Liver (tissue), 9 donors: Measurements from ENCODE around the gene IQCK. TPM values are rescaled to one million over a fixed set of nuclear protein-coding genes. Genes with fewer than 3 reads are reported as not detected.

ENCODE experiments used
- DNase-seq: peaks from one replicate; pipeline ENCODE4 v3.0.0-alpha.2; 2017; ENCODE audit warnings: low spot score
- H3K27ac ChIP-seq, 2 donors: one replicate each; pipeline ENCODE4 v1.7.0; 2013; ENCODE audit warnings: inconsistent platforms in 2 of 2, low read length in 2 of 2, control low read depth in 1 of 2, low read depth in 1 of 2, mild to moderate bottlenecking in 1 of 2
- H3K27me3 ChIP-seq, 4 donors: one replicate each; pipeline versions ENCODE4 v1.6.1 to v1.7.0; 2013; ENCODE audit warnings: low read length in 3 of 4, inconsistent platforms in 1 of 4, mild to moderate bottlenecking in 1 of 4, moderate library complexity in 1 of 4; ENCODE audit not compliant: control insufficient read depth in 4 of 4, insufficient read depth in 4 of 4
- H3K36me3 ChIP-seq, 4 donors: one replicate each; pipeline versions ENCODE4 v1.6.1 to v1.7.0; 2013; ENCODE audit warnings: low read length in 3 of 4, mild to moderate bottlenecking in 3 of 4, low read depth in 1 of 4, moderate library complexity in 1 of 4; ENCODE audit not compliant: control insufficient read depth in 4 of 4, insufficient read depth in 3 of 4
- H3K4me1 ChIP-seq, 4 donors: one replicate each; pipeline versions ENCODE4 v1.6.1 to v1.7.0; 2013; ENCODE audit warnings: low read length in 3 of 4, mild to moderate bottlenecking in 3 of 4, moderate library complexity in 1 of 4; ENCODE audit not compliant: control insufficient read depth in 4 of 4, insufficient read depth in 4 of 4
- H3K4me3 ChIP-seq, 3 donors: one replicate each; pipeline versions ENCODE4 v1.6.1 to v1.7.0; 2013; ENCODE audit warnings: low read length in 3 of 3, control low read depth in 1 of 3, low read depth in 1 of 3, mild to moderate bottlenecking in 1 of 3
- H3K9ac ChIP-seq, 2 donors: one replicate each; pipeline ENCODE4 v1.7.0; 2013; ENCODE audit warnings: low read length in 2 of 2, mild to moderate bottlenecking in 2 of 2, moderate library complexity in 2 of 2, control low read depth in 1 of 2, low read depth in 1 of 2
- H3K9me3 ChIP-seq, 4 donors: one replicate each; pipeline versions ENCODE4 v1.6.1 to v1.7.0; 2013; ENCODE audit warnings: low read length in 3 of 4; ENCODE audit not compliant: control insufficient read depth in 4 of 4
- ATF3 ChIP-seq: IDR thresholded peaks from 2 replicates; pipeline ENCODE4 v1.6.1; 2016; ENCODE audit warnings: antibody characterized with exemption
- EGR1 ChIP-seq, 2 donors: IDR thresholded peaks; 2 replicates each; pipeline ENCODE4 v1.6.1; 2016 to 2018; ENCODE audit warnings: antibody characterized with exemption in 2 of 2, low read depth in 2 of 2
- FOXA2 ChIP-seq: IDR thresholded peaks from 2 replicates; pipeline ENCODE4 v1.6.1; 2016; ENCODE audit warnings: antibody characterized with exemption
- GABPA ChIP-seq, 2 donors: IDR thresholded peaks in 1 of 2; conservative IDR thresholded peaks in 1 of 2; 2 replicates each; pipeline ENCODE4 v1.6.1; 2016; ENCODE audit warnings: antibody characterized with exemption in 2 of 2, mild to moderate bottlenecking in 1 of 2, moderate library complexity in 1 of 2
- HNF4G ChIP-seq: IDR thresholded peaks from 2 replicates; pipeline ENCODE4 v1.6.1; 2016; ENCODE audit warnings: antibody characterized with exemption
- RAD21 ChIP-seq, 2 donors: IDR thresholded peaks; 2 replicates each; pipeline ENCODE4 v1.6.1; 2016; ENCODE audit warnings: antibody characterized with exemption in 2 of 2, mild to moderate bottlenecking in 2 of 2
- RXRA ChIP-seq, 2 donors: IDR thresholded peaks; 2 replicates each; pipeline ENCODE4 v1.6.1; 2017 to 2018; ENCODE audit warnings: antibody characterized with exemption in 2 of 2, mild to moderate bottlenecking in 1 of 2
- TAF1 ChIP-seq: conservative IDR thresholded peaks from 2 replicates; pipeline ENCODE4 v1.6.1; 2016; ENCODE audit warnings: antibody characterized with exemption, mild to moderate bottlenecking
- YY1 ChIP-seq: IDR thresholded peaks from 2 replicates; pipeline ENCODE4 v1.6.1; 2016; ENCODE audit warnings: antibody characterized with exemption, mild to moderate bottlenecking
- ZBTB33 ChIP-seq: IDR thresholded peaks from 2 replicates; pipeline ENCODE4 v1.6.1; 2016; ENCODE audit warnings: antibody characterized with exemption
- WGBS: extraction: QIAGEN DNeasy Blood & Tissue Kit; methylation state at CpG from one replicate; pipeline ENCODE4 v1.1.7; 2013; 5-methylcytosine and 5-hydroxymethylcytosine counted together
- polyA plus RNA-seq, 2 donors: library from polyadenylated mRNA; stranded (reverse) in 1 of 2; unstranded in 1 of 2; fragments of 200-250 nt in 1 of 2; fragments of >200 nt in 1 of 2; fragmentation: Nextera tagmentation in 1 of 2; extraction: Ambion mirVana in 1 of 2; gene quantifications; one replicate each; pipeline versions ENCODE4 v1.2.1 to v1.2.3, GENCODE V29; 2013 to 2015
- total RNA-seq, 2 donors: library from RNA; depleted of rRNA; stranded (reverse); fragments of >200 nt; gene quantifications; one replicate each; pipeline ENCODE4 v1.2.3, GENCODE V29; 2014
- donor health status: healthy.
- donor health status: healthy.
- donor health status: healthy.
- donor health status: healthy.
- donor health status: healthy.

IQCK gene
- total and polyA plus RNA-seq, 4 donors = 2.1 to 4.4 (median 2.9) TPM

- 89% methylated on average over 3 of the region's 3 CpGs for WGBS
- H3K9me3 ChIP-seq = peaks cover 0 to 4% (median 0%) of the 10 kb centered on the region in 4 donors
- no peak overlapping the region for H3K9ac ChIP-seq
- no peak for DNase-seq
- H3K27ac ChIP-seq = no peak overlapping the region
- no peaks in the 10 kb centered on the region for H3K27me3 ChIP-seq
- TF ChIP-seq YY1 (no peak), RXRA (IDR thresholded peaks at IDR 0.05) (no peak), ZBTB33 (no peak)
- H3K36me3 ChIP-seq = no peaks in the 10 kb centered on the region
- H3K4me3 ChIP-seq = no peak overlapping the region
- H3K4me1 ChIP-seq = no peaks in the 10 kb centered on the region
Observed at GRCh38 chr16:19771040-19771439, 53.0 kb downstream of the IQCK start.

GRCh38 chr16:19771796-19772195 is 53.7 kb downstream of the IQCK start:
- WGBS = 68% methylated on average over 4 of the region's 4 CpGs
- TF ChIP-seq ZBTB33 = no peak
- no peak for TF ChIP-seq GABPA (IDR thresholded peaks at IDR 0.05 in 1 of 2, conservative IDR thresholded peaks at IDR 0.05 in 1 of 2)
- TF ChIP-seq YY1 = no peak
- TF ChIP-seq FOXA2 = no peak
- TF ChIP-seq ATF3 = no peak
- no peak for TF ChIP-seq RAD21 (IDR thresholded peaks at IDR 0.05)
- DNase-seq = no peak
- Histone ChIP-seq H3K4me1 (no peaks in the 10 kb centered on the region), H3K9me3 (peaks cover 0 to 4% (median 0%) of the 10 kb centered on the region in 4 donors), H3K36me3 (no peaks in the 10 kb centered on the region), H3K27ac (no peak overlapping the region), H3K27me3 (no peaks in the 10 kb centered on the region), H3K9ac (no peak overlapping the region), H3K4me3 (no peak overlapping the region)

- H3K27me3 ChIP-seq = no peaks in the 10 kb centered on the region
- TF ChIP-seq GABPA (IDR thresholded peaks at IDR 0.05 in 1 of 2, conservative IDR thresholded peaks at IDR 0.05 in 1 of 2) = no peak
- no peak for TF ChIP-seq TAF1
- TF ChIP-seq HNF4G = no peak
- no peak for TF ChIP-seq ATF3
- TF ChIP-seq EGR1 (IDR thresholded peaks at IDR 0.05; ENCODE audit: low read depth in 2 of 2) = no peak
- TF ChIP-seq RXRA (IDR thresholded peaks at IDR 0.05) = no peak
- no peak for TF ChIP-seq ZBTB33
- no peak for DNase-seq
- no peaks in the 10 kb centered on the region for H3K36me3 ChIP-seq
- no peaks in the 10 kb centered on the region for H3K4me1 ChIP-seq
- WGBS = 64% methylated on average over 2 of the region's 2 CpGs
- H3K27ac ChIP-seq = no peak overlapping the region
- H3K4me3 ChIP-seq = no peak overlapping the region
- H3K9me3 ChIP-seq = peaks cover 0 to 3% (median 0%) of the 10 kb centered on the region in 4 donors
- no peak overlapping the region for H3K9ac ChIP-seq
Observed at GRCh38 chr16:19774024-19774423, 56.0 kb downstream of the IQCK start.
